ENCODE measurements around the gene ATP6V1B1.

ATP6V1B1 gene

DNA sequence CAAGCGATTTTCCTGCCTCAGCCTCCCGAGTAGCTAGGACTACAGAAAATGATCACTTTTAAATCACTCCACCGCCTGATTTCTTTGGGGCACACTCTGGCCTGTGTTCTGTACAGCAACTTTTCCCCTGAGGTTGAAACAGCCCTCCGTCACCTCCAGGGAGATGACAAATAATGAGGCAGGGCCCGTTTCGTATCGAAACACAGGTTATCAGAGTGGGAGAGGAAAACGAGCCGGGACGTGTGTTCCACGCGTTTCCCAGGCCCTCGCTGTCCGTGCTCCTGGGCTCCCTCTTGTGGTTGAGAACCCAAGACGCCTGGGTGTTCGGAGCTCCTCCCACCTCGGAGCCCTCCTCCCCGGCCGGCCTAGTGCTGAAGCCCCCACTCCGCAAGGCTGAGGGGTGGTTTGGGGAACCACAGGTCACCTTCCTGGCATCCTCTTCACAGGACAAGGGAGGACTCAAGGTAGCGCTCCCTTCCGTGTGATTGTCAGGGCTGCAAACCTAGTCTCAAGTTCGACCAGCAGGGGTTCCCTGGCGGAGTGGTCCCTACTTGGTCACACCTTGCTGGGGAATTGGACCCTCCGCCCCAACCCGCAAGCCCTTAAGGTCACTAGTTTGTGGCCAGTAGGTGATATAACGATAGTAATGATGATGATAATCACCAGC lies 12.8 kb downstream of the ATP6V1B1 start:
- in situ Hi-C loops (cut with MboI; ENCODE audit: low sequenced_read_pairs, unreplicated experiment): no loop called here
- peak; percentile 84 for TF ChIP-seq CTCF (IDR thresholded peaks at IDR 0.05; ENCODE audit: borderline replicate concordance, control extremely low read depth, extremely low read depth, insufficient read depth, missing control alignments)
- peak; percentile 83 for DNase-seq (ENCODE audit: low spot score)

DNA sequence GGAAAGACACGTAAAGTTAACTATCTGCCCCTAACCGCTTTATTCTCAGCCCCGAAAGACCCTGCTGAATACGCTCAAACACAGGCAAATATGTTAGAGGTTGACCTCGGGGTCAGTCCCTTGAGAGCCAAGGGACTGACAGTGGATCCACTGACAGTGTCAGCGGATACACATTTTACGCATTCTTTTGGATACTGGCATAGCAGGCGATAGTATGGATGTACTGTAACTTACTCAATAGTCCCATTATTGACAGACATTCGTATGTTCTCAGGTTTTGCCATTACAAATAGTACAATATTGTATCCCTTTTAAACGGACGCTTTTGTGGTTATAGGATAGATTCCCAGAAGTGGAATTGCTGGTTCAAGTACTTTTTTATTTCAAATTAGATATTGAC lies 13.4 kb downstream of the ATP6V1B1 start:
- TF ChIP-seq CTCF (IDR thresholded peaks at IDR 0.05; ENCODE audit: borderline replicate concordance, control extremely low read depth, extremely low read depth, insufficient read depth, missing control alignments): no peak
- in situ Hi-C loops (cut with MboI; ENCODE audit: low sequenced_read_pairs, unreplicated experiment): no loop called here
- DNase-seq (ENCODE audit: low spot score): no peak

DNA sequence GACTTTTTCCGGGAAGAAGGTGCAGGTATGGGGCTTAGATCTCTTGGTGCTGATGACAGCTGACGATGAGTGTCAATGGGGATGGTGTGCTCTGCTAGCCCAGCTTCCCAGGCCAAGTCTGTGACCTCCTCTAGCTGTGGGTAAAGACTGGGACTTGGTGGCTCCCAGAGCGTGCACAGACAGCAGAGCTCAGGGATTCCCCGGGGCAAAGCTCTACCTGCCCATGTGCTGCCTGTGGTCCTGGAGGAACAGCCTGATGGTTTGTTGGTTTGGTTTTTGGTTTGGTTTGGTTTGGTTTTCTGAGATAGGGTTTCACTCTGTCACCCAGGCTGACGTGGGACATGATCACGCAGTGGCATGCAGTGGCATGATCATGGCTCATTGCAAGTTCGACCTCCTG lies 19.2 kb downstream of the ATP6V1B1 start:
- no peak for TF ChIP-seq CTCF (IDR thresholded peaks at IDR 0.05; ENCODE audit: borderline replicate concordance, control extremely low read depth, extremely low read depth, insufficient read depth, missing control alignments)
- in situ Hi-C loops (cut with MboI; ENCODE audit: low sequenced_read_pairs, unreplicated experiment): no loop called here
- no peak for DNase-seq (ENCODE audit: low spot score)

- in situ Hi-C loops (cut with MboI; ENCODE audit: low sequenced_read_pairs, unreplicated experiment): no loop called here
- no peak for TF ChIP-seq CTCF (IDR thresholded peaks at IDR 0.05; ENCODE audit: borderline replicate concordance, control extremely low read depth, extremely low read depth, insufficient read depth, missing control alignments)
- DNase-seq (ENCODE audit: low spot score): no peak
These were observed 20.4 kb downstream of the ATP6V1B1 start for GRCh38 chr2:70956141-70956540.

- DNase-seq (ENCODE audit: low spot score): no peak
- in situ Hi-C loops (cut with MboI; ENCODE audit: low sequenced_read_pairs, unreplicated experiment): no loop called here
- no peak for TF ChIP-seq CTCF (IDR thresholded peaks at IDR 0.05; ENCODE audit: borderline replicate concordance, control extremely low read depth, extremely low read depth, insufficient read depth, missing control alignments)
These were observed 22.1 kb downstream of the ATP6V1B1 start for GRCh38 chr2:70957798-70958197.

GRCh38 chr2:70958759-70959158 lies 23.1 kb downstream of the ATP6V1B1 start:
- no peak for DNase-seq (ENCODE audit: low spot score)
- in situ Hi-C loops (cut with MboI; ENCODE audit: low sequenced_read_pairs, unreplicated experiment): no loop called here
- no peak for TF ChIP-seq CTCF (IDR thresholded peaks at IDR 0.05; ENCODE audit: borderline replicate concordance, control extremely low read depth, extremely low read depth, insufficient read depth, missing control alignments)
